ENCODE data around the gene GTF2H2C.
"Not testable (repeated sequence)": the region's sequence is repeated elsewhere in the genome, so short reads cannot be mapped to it uniquely, and the experiment has no call there.

GTF2H2C gene

GRCh38 chr5:69528609-69529008 is 31.4 kb upstream of the GTF2H2C start:
- no peak for DNase-seq (ENCODE audit: insufficient read length)
- FAIRE-seq: no peak
- TF ChIP-seq POLR2A (IDR thresholded peaks at IDR 0.05; ENCODE audit: low read depth, low read length) (no peak), TAF1 (IDR thresholded peaks at IDR 0.05; ENCODE audit: borderline replicate concordance, low read depth, low read length) (no peak), POLR2AphosphoS5 (IDR thresholded peaks at IDR 0.05; ENCODE audit: low read depth, low read length) (no peak)

- no peak for TF ChIP-seq TAF1 (IDR thresholded peaks at IDR 0.05; ENCODE audit: borderline replicate concordance, low read depth, low read length)
- no peak for TF ChIP-seq POLR2AphosphoS5 (IDR thresholded peaks at IDR 0.05; ENCODE audit: low read depth, low read length)
- no peak for TF ChIP-seq POLR2A (IDR thresholded peaks at IDR 0.05; ENCODE audit: low read depth, low read length)
- no peak for FAIRE-seq
- DNase-seq (ENCODE audit: insufficient read length): no peak
These were observed 29.2 kb upstream of the GTF2H2C start for GRCh38 chr5:69530561-69531405.

GRCh38 chr5:69531406-69531801 is 28.6 kb upstream of the GTF2H2C start:
- no peak for TF ChIP-seq POLR2AphosphoS5 (IDR thresholded peaks at IDR 0.05; ENCODE audit: low read depth, low read length)
- no peak for TF ChIP-seq TAF1 (IDR thresholded peaks at IDR 0.05; ENCODE audit: borderline replicate concordance, low read depth, low read length)
- TF ChIP-seq POLR2A (IDR thresholded peaks at IDR 0.05; ENCODE audit: low read depth, low read length): no peak
- no peak for DNase-seq (ENCODE audit: insufficient read length)
- FAIRE-seq: no peak

DNA sequence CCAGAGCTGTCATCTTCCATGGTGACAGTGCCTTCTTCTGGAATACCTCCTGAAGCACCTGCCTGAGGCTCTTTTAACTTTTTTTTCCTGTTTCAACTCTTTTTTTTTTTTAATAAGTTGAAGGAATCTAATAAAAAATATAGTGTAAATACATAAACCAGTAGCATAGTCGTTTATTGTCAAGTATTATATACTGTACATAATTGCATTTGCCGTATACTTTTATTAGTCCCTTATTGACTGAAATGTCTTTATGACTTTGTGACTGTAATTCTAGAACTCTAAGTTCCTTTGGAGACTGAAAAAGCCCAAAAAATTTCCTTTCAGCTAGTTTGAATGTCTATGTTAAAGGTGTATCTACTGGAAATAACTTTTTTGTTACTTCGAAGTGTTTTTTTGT is 22.1 kb upstream of the GTF2H2C start:
- not testable (repeated sequence) for FAIRE-seq; DNase-seq (ENCODE audit: insufficient read length)

DNA sequence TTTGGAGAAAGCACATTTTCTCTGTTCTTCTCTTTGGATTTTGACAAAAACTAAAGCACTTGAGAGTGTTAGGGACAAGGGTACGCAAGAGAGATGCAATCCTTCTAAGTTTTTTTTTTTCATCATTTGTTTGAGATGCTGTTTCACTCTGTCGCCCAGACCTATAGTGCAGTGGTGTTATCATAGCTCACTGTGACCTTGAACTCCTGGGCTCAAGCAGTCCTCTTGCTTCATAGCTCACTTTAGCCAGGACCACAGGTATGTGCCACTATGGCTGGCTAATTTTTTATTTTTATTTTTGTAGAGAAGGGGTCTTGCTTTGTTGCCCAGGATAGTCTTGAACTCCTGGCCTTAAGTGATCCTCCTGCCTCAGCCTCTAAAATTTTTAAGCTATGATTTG is 21.3 kb upstream of the GTF2H2C start:
- not testable (repeated sequence) for FAIRE-seq; DNase-seq (ENCODE audit: insufficient read length)

DNA sequence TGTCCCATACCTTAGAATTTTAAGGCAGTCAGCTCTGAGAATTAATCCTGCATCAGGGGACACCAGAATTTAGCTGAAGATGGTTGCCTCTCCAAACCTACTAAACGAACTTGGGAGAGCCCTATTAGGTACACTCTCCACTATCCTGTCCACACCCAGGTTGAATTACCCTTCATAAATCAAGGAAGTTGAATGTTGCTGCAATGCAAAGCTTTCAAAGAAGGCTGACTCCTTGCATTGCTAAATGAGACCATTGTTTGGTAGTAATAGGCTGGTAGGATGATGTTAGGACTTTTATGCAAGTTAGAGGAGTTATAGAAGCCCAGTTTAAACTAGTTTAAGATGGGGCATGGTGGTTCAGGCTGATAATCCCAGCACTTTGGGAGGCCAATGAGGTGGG is 18.6 kb upstream of the GTF2H2C start:
- DNase-seq (ENCODE audit: insufficient read length); FAIRE-seq: not testable (repeated sequence)

DNA sequence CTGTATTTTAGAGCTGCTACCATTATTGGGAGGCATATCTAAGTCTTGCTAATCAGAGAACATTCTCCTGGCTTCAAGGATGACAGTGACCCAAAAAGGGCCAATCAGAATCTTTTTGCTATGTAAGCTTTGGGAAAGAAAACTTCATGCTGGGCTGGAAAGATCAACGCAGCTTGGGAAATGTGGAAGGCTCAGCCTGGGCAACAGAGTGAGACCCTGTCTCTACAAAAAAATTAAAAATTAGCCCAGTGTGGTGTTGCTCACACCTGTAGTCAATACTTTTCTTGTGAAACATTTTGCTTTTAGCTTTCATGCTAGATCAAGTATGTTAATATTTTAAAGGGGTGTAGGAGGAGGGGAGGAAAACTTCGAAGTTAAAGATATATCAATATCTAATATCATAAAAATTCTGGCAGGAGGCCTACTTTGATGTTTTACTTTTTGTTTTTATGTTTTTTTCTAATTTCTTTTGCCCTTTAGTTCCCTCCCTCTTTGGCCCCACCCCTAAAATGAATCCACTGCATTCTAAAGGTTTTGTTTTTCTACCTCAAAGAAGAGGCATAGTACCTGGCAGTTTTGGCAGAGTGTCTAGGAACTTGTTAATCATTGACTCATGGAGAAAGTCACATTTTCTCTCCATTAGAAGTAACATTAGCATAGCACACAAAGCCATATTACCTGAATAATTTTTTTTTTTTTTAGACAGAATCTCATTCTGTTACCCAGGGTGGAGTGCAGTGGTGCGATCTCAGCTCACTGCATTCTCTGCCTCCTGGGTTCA is 17.0 kb upstream of the GTF2H2C start:
- not testable (repeated sequence) for DNase-seq (ENCODE audit: insufficient read length); FAIRE-seq

- not testable (repeated sequence) for DNase-seq (ENCODE audit: insufficient read length)
- peak; percentile 21 for FAIRE-seq
These were observed 15.4 kb upstream of the GTF2H2C start for GRCh38 chr5:69544602-69545001.

- FAIRE-seq; DNase-seq (ENCODE audit: insufficient read length): not testable (repeated sequence)
These were observed 818 bp downstream of the GTF2H2C start for GRCh38 chr5:69560587-69561431.

GRCh38 chr5:69566172-69566571 is 6.2 kb downstream of the GTF2H2C start:
- FAIRE-seq: not testable (repeated sequence)

DNA sequence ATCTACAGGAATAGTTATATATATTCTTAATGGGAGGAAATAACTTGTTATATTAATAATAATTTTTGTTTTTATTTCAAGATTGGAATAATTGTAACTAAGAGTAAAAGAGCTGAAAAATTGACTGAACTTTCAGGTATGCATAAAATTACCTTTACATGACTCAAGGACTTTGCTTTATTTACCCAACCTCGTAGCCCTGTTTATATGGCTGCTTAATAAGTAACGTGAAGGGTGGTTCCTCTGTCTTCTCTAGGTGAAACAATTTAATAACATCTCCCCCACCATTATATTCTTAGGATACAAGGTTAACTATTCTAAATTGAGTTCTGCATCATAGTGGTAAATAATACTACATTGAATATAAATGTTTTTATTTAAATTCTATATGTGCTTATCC is 8.1 kb downstream of the GTF2H2C start:
- FAIRE-seq; DNase-seq (ENCODE audit: insufficient read length): not testable (repeated sequence)

More at GRCh38 chr5:69566172-69566571, 6.2 kb downstream of the GTF2H2C start:
- DNase-seq (ENCODE audit: insufficient read length): not testable (repeated sequence)

DNA sequence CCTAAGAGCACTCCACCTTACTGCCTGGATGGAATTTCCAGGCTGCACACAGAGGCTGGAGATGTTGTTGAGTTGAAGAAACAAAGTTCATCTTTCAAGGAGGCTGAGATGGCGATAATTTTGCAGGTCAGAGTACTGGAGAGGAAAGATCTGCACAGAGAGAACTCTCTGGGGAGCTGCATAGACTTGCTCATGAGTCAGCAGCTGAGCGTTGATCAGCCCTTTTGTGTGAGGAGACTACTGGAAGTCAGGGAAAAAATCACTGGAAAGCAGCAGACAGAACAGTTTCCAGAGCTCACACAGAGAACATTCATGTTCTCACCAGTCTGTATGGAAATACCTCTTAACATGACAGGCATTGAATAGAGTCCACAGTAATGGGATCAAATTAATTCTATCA is 23.4 kb downstream of the GTF2H2C start:
- FAIRE-seq; DNase-seq (ENCODE audit: insufficient read length): not testable (repeated sequence)

GRCh38 chr5:69596114-69596840 is 36.3 kb downstream of the GTF2H2C start:
- not testable (repeated sequence) for DNase-seq (ENCODE audit: insufficient read length); FAIRE-seq

DNA sequence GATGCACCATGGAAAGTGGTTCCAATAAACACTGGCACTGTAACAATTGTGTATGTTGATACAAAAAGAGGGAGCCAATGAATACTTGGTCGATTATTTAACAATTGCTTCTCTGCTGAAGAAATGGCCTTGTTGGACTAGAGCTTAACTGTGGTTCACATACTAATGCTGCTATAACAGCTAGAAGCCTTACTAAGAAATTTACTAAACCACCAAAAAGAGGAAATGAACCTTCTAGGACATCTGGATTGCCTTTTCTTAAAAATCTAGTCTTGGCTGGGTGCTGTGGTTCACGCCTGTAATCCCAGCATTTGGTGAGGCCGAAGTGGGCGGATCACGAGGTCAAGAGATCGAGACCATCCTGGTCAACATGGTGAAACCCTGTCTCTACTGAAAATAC is 42.0 kb downstream of the GTF2H2C start:
- not testable (repeated sequence) for FAIRE-seq; DNase-seq (ENCODE audit: insufficient read length)

DNA sequence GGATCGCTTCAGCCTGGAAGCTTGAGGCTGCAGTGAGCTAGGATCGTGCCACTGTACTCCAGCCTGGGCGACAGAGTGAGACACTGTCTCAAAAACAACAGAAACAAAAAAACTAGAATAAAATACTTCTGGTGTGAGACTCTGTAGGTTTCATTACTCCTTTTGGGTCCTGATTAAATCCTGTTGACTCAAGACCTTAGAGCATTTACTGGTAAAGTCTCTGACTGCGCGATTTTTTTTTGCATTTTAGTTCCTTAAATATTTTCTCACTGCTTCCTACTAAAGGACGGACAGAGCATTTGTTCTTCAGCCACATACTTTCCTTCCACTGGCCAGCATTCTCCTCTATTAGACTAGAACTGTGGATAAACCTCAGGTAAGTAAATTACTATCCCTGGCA is 46.8 kb downstream of the GTF2H2C start:
- not testable (repeated sequence) for FAIRE-seq; DNase-seq (ENCODE audit: insufficient read length)

- not testable (repeated sequence) for FAIRE-seq; DNase-seq (ENCODE audit: insufficient read length)
These were observed 47.8 kb downstream of the GTF2H2C start for GRCh38 chr5:69607750-69608149.

GRCh38 chr5:69608861-69609496 is 49.0 kb downstream of the GTF2H2C start:
- FAIRE-seq; DNase-seq (ENCODE audit: insufficient read length): not testable (repeated sequence)
